Measurements from ENCODE around the gene NUBPL.
"Not testable (repeated sequence)": the region's sequence is repeated elsewhere in the genome, so short reads cannot be mapped to it uniquely, and the experiment has no call there.

The NUBPL gene

DNA sequence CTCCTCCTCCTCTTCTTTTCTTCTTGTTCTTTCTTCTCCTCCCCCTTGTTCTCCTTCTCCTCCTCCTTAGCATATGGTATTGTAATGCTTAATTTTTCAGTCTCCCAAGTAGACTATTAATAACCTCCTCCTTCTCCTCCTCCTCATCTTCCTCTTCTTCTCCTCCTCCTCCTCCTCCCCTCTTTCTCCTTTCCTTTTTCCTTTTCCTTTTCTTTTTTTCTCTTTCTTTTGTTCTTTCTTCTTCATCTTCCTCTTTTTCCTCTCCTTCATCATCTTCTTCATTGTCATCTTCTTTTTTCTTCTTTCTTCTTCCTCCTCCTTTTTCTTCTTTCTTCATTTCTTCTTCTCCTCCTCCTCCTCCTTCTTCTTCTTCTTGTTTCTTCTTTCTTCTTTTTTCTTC is 264.3 kb downstream of the NUBPL start:
- DNase-seq = no peak

- no peak for DNase-seq
Measured at GRCh38 chr14:31827325-31827724, 266.1 kb downstream of the NUBPL start.

GRCh38 chr14:31828946-31829868 is 268.0 kb downstream of the NUBPL start:
- DNase-seq = no peak

GRCh38 chr14:31834616-31835015 is 273.4 kb downstream of the NUBPL start:
- no peak for DNase-seq

DNA sequence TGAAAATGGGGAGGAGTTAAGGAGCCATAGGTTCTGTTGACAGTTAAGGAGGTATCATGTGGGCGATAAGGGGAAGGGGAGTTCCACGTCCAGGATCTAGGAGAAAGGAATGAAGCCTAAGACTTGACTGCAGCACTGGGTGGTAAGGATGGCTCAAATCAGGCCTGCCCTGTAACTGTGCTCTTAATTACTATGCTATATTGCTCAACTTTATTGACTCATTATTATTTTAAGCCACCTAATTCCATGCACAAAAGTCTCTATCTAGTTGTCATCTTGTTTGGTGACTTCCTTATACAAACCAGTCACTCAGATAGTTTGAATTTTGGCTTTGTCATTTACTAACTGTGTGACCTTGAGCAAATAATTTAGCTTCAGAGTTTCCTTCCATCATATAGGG is 273.8 kb downstream of the NUBPL start:
- no peak for DNase-seq

DNA sequence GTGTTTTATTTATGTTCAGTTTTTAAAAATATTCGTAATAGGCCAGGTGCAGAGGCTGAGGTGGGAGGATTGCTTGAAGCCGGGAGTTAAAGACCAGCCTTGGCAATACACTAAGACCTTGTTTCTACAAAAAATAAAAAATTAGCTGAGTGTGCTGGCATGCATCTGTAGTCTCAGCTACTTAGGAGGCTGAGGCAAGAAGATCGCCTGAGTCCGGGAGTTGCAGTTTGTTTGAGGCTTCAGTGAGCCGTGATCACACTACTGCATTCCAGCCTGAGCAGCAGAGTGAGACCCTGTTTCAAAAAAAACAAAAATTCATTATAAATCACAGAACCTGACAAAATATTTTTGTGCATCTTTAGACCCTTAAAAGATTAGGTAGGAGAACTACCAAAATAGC is 275.8 kb downstream of the NUBPL start:
- DNase-seq = no peak

DNA sequence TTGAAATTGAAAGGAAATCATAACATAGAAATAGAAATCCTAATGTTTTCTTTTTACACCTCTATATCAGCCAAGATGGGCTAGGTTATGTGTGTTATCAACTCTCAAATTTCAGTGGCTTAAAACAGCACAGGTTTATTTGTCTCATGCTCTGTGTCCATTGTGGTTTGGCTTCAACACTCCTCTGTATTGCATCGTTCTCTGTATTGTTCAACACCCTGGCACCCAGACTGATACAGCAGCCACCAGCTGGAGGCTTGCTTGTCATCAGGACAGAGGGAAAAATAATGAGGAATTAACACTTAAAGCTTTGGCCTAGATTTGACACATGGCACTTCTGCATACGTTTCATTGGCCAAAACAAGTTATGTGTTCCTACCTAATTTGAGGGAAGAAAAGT is 281.7 kb downstream of the NUBPL start:
- no peak for DNase-seq

GRCh38 chr14:31843361-31844091 is 282.3 kb downstream of the NUBPL start:
- DNase-seq = no peak

GRCh38 chr14:31854508-31855075 is 293.4 kb downstream of the NUBPL start:
- DNase-seq = no peak

DNA sequence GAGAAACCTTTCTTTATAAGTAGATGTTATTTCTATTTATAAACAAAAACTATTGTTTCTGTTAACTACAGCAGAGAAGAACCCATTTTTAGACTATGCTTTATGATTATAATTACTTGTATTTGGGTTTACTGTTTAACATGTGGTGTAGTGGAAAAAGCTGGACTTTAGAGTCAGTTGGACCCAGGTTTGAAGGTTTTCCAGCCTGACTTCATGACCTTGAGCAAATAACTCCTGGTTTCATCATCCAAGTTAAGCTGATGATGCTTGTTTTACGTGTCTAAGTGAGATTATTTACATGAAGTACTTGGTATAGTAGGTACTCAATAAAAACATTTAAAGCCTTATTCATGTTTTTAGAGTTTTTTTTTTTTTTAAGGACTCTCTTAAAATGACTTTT is 294.1 kb downstream of the NUBPL start:
- no peak for DNase-seq

GRCh38 chr14:31856003-31856402 is 294.8 kb downstream of the NUBPL start:
- DNase-seq = not testable (repeated sequence)

DNA sequence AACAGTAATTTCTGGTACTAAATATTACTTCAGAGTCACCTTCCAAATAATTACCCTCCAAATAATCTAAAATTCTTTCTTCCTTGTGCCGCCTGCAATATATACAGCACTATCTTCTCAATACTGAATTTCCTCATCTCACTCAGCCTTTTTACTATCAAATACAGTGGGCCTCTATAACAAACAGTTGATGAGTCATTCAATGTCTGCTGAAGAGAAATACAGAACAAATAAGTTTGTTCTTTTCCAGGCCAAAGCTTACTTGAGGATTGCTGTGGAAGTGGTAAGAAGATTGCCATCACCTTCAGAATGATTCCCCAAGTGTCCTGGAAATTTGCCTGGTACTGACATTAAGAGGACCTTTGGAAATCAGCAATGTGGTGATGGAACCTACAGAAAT is 297.7 kb downstream of the NUBPL start:
- no peak for DNase-seq

DNA sequence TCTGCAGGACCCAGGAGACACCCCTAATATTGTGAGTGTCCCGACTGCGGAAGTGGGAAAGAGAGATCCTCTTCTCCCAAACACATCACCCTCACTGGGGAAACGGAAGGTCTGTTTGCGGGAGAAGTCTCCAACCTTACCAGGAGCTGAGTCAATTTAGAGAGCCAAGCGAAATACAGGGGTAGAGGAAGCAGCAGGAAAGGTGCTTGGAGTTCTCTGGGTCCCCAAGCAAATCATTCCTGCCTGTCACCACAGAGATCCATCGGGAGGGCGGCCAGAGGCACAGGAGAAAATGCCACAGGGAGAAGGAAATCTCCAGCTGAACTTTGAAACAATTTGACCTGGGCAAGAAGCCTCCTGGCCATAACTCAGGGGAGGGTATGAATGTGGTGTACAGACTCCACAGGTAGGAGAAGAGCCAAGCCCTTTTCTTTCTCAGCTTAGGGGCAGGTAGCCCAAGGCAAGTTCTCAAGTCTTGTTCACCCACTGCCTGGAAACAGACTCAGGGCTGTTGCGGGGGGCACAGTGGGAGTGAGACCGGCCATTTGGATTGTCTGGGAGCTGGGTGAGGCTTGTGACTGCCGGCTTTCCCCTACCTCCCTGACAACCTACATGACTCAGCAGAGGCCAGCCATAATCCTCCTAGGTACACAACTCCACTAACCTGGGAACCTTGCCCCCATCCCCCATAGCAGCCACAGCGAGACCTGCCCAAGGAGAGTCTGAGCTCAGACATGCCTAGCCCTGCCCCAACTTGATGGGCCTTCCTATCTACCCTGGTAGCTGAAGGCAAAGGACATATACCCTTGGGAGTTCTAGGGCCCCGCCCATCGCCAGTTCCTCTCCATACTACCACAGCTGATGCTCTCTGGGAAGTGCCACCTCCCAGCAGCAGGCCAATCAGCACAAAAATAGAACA is 304.0 kb downstream of the NUBPL start:
- DNase-seq = no peak

GRCh38 chr14:31867570-31867969 is 306.4 kb downstream of the NUBPL start:
- DNase-seq = no peak

- not testable (repeated sequence) for DNase-seq
Measured at GRCh38 chr14:31868096-31868495, 306.9 kb downstream of the NUBPL start.

DNA sequence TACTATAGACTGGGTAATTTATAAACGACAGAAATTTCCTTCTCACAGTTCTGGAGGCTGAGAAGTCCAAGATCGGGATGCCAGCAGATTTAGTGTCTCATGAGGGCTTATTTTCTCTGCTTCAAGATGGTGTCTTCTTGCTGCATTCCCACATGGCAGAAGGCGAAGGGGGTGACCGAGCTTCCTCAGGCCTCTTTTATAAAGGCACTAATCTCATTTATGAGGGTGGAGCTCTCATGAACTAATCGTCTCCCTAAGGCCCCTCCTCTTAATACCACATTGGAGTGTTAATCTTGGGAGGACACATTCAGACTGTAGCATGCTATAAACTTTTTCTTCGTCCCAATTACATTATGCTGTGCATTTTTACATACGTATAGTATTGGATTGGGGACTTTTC is 315.5 kb downstream of the NUBPL start:
- no peak for DNase-seq

DNA sequence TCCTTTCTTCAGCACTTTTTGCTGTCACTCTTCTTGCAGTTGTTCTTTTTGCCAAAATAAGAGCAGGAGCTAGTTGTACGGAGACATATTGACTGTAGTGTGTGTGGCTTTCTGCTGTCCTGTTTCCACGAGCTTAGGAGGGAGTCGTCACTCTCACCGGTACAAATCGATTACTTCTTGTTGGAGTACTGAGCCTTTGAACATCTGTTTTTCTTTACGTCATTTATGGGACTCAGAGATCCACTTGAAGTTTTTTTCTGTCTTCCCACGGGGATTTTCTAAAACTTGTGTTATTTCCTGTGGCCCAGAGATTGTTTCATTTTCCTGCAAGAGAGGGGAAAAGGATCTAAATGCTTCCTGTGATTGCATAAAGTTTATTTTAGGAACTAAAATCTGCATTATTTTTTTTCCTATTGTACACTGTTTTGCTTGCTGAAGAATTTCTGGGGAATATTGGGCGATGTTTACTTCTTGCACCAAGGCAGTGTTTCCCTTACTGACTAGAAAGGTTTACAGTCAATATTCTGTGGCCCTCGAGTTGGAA is 316.1 kb downstream of the NUBPL start:
- no peak for DNase-seq

- DNase-seq = no peak
Measured at GRCh38 chr14:31879661-31880348, 318.6 kb downstream of the NUBPL start.

GRCh38 chr14:31880935-31881334 is 319.7 kb downstream of the NUBPL start:
- DNase-seq = no peak

- DNase-seq = no peak
Measured at GRCh38 chr14:31881531-31882310, 320.5 kb downstream of the NUBPL start.

DNA sequence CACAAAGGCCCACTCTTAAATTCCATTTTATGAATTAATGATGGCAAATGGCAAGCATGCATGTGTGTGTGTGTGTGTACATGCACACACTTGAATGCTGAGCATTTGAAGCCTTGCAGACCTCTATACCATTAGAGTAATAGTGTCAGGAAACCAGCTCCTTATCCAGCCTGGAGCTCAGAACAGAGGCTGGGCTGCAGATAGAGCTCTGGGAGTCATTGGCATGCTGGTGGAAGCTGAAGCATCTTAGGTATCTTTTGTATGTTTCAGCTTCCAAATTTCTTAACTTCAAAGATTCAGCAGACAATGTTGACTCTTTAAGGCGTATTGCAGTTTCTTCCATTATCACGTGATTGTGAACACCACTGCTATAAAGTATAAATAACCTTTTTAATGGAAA is 323.0 kb downstream of the NUBPL start:
- DNase-seq = no peak
